ENCODE data around the gene EPC2. TPM values are rescaled to one million over a fixed set of nuclear protein-coding genes. Genes with fewer than 3 reads are reported as not detected.

The EPC2 gene
- total RNA-seq, 1 experiment from 2014 or later = 29.4 TPM

- no peak overlapping the region for H3K4me3 Mint-ChIP-seq (ENCODE audit: low read depth, unreplicated experiment)
- intact Hi-C loops (cut with micrococcal nuclease; ENCODE audit: unreplicated experiment) = no loop called here
- no peak for DNase-seq
- BruUV-seq (replicated peaks) = no TSS peak
- TF ChIP-seq CTCF (IDR thresholded peaks at IDR 0.05; ENCODE audit: unreplicated experiment) = no peak
- H3K4me1 Mint-ChIP-seq (ENCODE audit: low read depth, unreplicated experiment) = no peaks in the 10 kb centered on the region
- H3K9me3 Mint-ChIP-seq (ENCODE audit: low read depth, unreplicated experiment) = no peaks in the 10 kb centered on the region
- H3K36me3 Mint-ChIP-seq (ENCODE audit: insufficient read depth, unreplicated experiment) = no peaks in the 10 kb centered on the region
- H3K27ac Mint-ChIP-seq (ENCODE audit: unreplicated experiment) = no peak overlapping the region
- CTCF ChIA-PET = no interaction called here
- peaks cover 19% of the 10 kb centered on the region for H3K27me3 Mint-ChIP-seq (ENCODE audit: unreplicated experiment)
Measured at GRCh38 chr2:148627224-148627623, 17.3 kb upstream of the EPC2 start.

- no peak for TF ChIP-seq CTCF (IDR thresholded peaks at IDR 0.05; ENCODE audit: unreplicated experiment)
- no peaks in the 10 kb centered on the region for H3K27me3 Mint-ChIP-seq (ENCODE audit: unreplicated experiment)
- H3K27ac Mint-ChIP-seq (ENCODE audit: unreplicated experiment) = no peak overlapping the region
- no peak overlapping the region for H3K4me3 Mint-ChIP-seq (ENCODE audit: low read depth, unreplicated experiment)
- H3K4me1 Mint-ChIP-seq (ENCODE audit: low read depth, unreplicated experiment) = no peaks in the 10 kb centered on the region
- no TSS peak for BruUV-seq (replicated peaks)
- intact Hi-C loops (cut with micrococcal nuclease; ENCODE audit: unreplicated experiment) = no loop called here
- H3K9me3 Mint-ChIP-seq (ENCODE audit: low read depth, unreplicated experiment) = no peaks in the 10 kb centered on the region
- no peak for DNase-seq
- CTCF ChIA-PET = no interaction called here
- no peaks in the 10 kb centered on the region for H3K36me3 Mint-ChIP-seq (ENCODE audit: insufficient read depth, unreplicated experiment)
Measured at GRCh38 chr2:148634749-148635148, 9.8 kb upstream of the EPC2 start.

- Mint-ChIP-seq H3K36me3 (ENCODE audit: insufficient read depth, unreplicated experiment) (no peaks in the 10 kb centered on the region), H3K4me1 (ENCODE audit: low read depth, unreplicated experiment) (peaks cover 10% of the 10 kb centered on the region), H3K9me3 (ENCODE audit: low read depth, unreplicated experiment) (no peaks in the 10 kb centered on the region), H3K27ac (ENCODE audit: unreplicated experiment) (no peak overlapping the region), H3K27me3 (ENCODE audit: unreplicated experiment) (no peaks in the 10 kb centered on the region), H3K4me3 (ENCODE audit: low read depth, unreplicated experiment) (no peak overlapping the region)
- intact Hi-C loops (cut with micrococcal nuclease; ENCODE audit: unreplicated experiment) = no loop called here
- no TSS peak for BruUV-seq (replicated peaks)
- DNase-seq = no peak
- CTCF ChIA-PET = no interaction called here
- TF ChIP-seq CTCF (IDR thresholded peaks at IDR 0.05; ENCODE audit: unreplicated experiment) = no peak
Measured at GRCh38 chr2:148638543-148638942, 6.0 kb upstream of the EPC2 start.

GRCh38 chr2:148640767-148641166 lies 3.8 kb upstream of the EPC2 start:
- H3K4me1 Mint-ChIP-seq (ENCODE audit: low read depth, unreplicated experiment) = peaks cover 15% of the 10 kb centered on the region
- H3K9me3 Mint-ChIP-seq (ENCODE audit: low read depth, unreplicated experiment) = no peaks in the 10 kb centered on the region
- H3K27ac Mint-ChIP-seq (ENCODE audit: unreplicated experiment) = no peak overlapping the region
- H3K27me3 Mint-ChIP-seq (ENCODE audit: unreplicated experiment) = no peaks in the 10 kb centered on the region
- DNase-seq = no peak
- no peak overlapping the region for H3K4me3 Mint-ChIP-seq (ENCODE audit: low read depth, unreplicated experiment)
- intact Hi-C loops (cut with micrococcal nuclease; ENCODE audit: unreplicated experiment) = loop anchor here (10.0 kb wide), 1 partner anchor 354 kb away; no protein-coding TSS in a partner anchor
- TF ChIP-seq CTCF (IDR thresholded peaks at IDR 0.05; ENCODE audit: unreplicated experiment) = no peak
- peaks cover 21% of the 10 kb centered on the region for H3K36me3 Mint-ChIP-seq (ENCODE audit: insufficient read depth, unreplicated experiment)
- BruUV-seq (replicated peaks) = no TSS peak
- CTCF ChIA-PET = interaction anchor here (0.6 to 0.7 kb wide), 3 partner anchors 26 to 677 kb away, joined by 3 to 4 read pairs (median 4); no protein-coding TSS in a partner anchor

Measured in Calu3 (cell line).